LNCAP (cell line): Measurements from ENCODE around the gene GABPB2.

ENCODE experiments used
- CTCF ChIP-seq: fragments of 450-650 bp; IDR thresholded peaks from 2 replicates; pipeline ENCODE4 v1.5.1; 2017; ENCODE audit warnings: mild to moderate bottlenecking

GABPB2 gene

DNA sequence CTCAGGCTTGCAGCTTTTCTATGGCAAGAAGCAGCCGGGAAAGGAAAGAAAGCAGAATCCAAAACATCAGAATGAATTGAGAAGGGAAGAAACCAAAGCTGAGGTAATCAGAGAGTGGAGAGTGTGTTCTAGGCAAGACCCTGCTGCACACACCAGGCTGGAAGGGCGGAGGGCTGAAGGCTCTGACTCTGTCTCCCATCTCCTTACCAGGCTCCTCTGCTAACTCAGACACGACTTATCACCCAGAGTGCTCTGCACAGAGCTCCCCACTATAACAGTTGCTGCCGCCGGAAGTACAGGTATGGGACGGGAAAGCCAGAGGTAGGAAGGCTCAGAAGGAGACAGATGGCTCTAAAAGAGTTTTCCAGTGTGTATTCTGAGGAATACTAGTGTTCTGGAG, 96.6 kb downstream of the GABPB2 start:
- no peak for TF ChIP-seq CTCF

DNA sequence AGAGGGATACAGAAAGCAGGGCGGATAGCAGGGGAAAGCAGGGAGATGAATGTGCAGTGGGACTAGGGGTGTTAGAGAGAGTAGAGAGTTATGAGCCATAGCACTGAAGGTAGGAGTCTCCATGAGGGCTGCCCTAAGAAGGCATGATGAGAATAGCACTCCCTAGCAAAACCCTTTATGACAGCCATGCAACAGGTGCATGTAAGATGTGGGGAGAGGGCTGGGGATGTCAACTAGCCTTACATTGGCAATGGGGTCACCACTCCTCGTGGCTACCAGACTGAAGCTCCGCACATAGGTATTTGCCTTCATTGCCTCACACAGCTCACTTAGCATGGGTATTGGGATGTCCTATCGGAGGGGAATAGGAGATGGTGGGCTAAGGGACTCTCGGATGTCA, 100.6 kb downstream of the GABPB2 start:
- no peak for TF ChIP-seq CTCF
